Measurements from ENCODE around the gene SNURF. TPM values are rescaled to one million over a fixed set of nuclear protein-coding genes. Genes with fewer than 3 reads are reported as not detected.

The SNURF gene
- total RNA-seq (2022; extraction: Qiagen RNA extraction; ENCODE audit: low read depth): 7.5 to 10.4 TPM (median 8.8 TPM) in 5 replicates

GRCh38 chr15:24954783-24955530 lies at the start of gene SNURF, which contains the start of gene SNRPN:
Gene SNURF, plus strand, starts transcription at chr15:24954987. Its CDS starts 62 bp downstream, at chr15:24955049.
Gene SNRPN, plus strand, starts transcription at chr15:24954987. Its CDS starts 19,467 bp downstream, at chr15:24974454.

Other genes with a start within 250 kb of the SNURF start
- gene SNRPN, start within 50 bp of the SNURF start, total RNA-seq (2022; extraction: Qiagen RNA extraction; ENCODE audit: low read depth): 95.5 to 100.0 TPM (median 96.7 TPM) in 5 replicates

Data from A549 treated with GW870086 at 1 μM for 4 hours (cell line).